SK-N-SH (cell line): ENCODE results near the gene ATG4C.

Experiments used
- CTCF ChIP-seq: fragments of 200-600 bp; sonication (generic); IDR thresholded peaks from 2 replicates; pipeline ENCODE4 v1.6.1; 2017; ENCODE audit warnings: antibody characterized with exemption, mild to moderate bottlenecking, moderate library complexity
- EP300 ChIP-seq, 2 experiments: IDR thresholded peaks; 2 replicates each; pipeline versions ENCODE4 v1.4.0 to v1.6.1; 2012; ENCODE audit warnings: borderline replicate concordance in 1 of 2, low read depth in 1 of 2, low read length in 1 of 2
- EZH2phosphoT487 ChIP-seq: fragments of 200-600 bp; sonication (generic); IDR thresholded peaks from 2 replicates; pipeline ENCODE4 v1.6.1; 2017; ENCODE audit warnings: low read depth, mixed run types, mild to moderate bottlenecking, antibody characterized with exemption, moderate library complexity, borderline replicate concordance
- FOXJ3 ChIP-seq: sonication (generic); formaldehyde crosslinking; IDR thresholded peaks from 2 replicates; pipeline ENCODE4 v1.5.1; 2020; ENCODE audit warnings: mild to moderate bottlenecking, missing genetic modification reagents
- GABPA ChIP-seq: IDR thresholded peaks from 2 replicates; pipeline ENCODE4 v1.4.0; 2012; ENCODE audit warnings: low read depth, mild to moderate bottlenecking
- MXI1 ChIP-seq: IDR thresholded peaks from 2 replicates; pipeline ENCODE4 v1.6.1; 2012; ENCODE audit warnings: mild to moderate bottlenecking, low read depth, low read length, improper control_type of control experiment
- PBX3 ChIP-seq: IDR thresholded peaks from 2 replicates; pipeline ENCODE4; 2012
- POLR2AphosphoS5 ChIP-seq: IDR thresholded peaks from 2 replicates; pipeline ENCODE4 v1.6.1; 2012; ENCODE audit warnings: low read depth, low read length
- REST ChIP-seq: IDR thresholded peaks from 2 replicates; pipeline ENCODE4 v1.6.1; 2012; ENCODE audit warnings: mild to moderate bottlenecking, low read depth, low read length, moderate library complexity
- SMC3 ChIP-seq: IDR thresholded peaks from 2 replicates; pipeline ENCODE4 v1.6.1; 2012; ENCODE audit warnings: low read depth, low read length, improper control_type of control experiment
- TAF1 ChIP-seq: IDR thresholded peaks from 2 replicates; pipeline ENCODE4 v1.6.1; 2012; ENCODE audit warnings: low read depth, mild to moderate bottlenecking, low read length, moderate library complexity, borderline replicate concordance
- TCF12 ChIP-seq: IDR thresholded peaks from 2 replicates; pipeline ENCODE4 v1.4.0; 2012
- YY1 ChIP-seq: IDR thresholded peaks from 2 replicates; pipeline ENCODE4 v1.4.0; 2012; ENCODE audit warnings: low read depth, mild to moderate bottlenecking

GRCh38 chr1:62901650-62902049 is 117.7 kb downstream of the ATG4C start:
- TF ChIP-seq MXI1: no peak
- no peak for TF ChIP-seq CTCF
- no peak for TF ChIP-seq YY1
- no peak for TF ChIP-seq EZH2phosphoT487
- TF ChIP-seq TCF12: no peak
- no peak for TF ChIP-seq POLR2AphosphoS5
- TF ChIP-seq PBX3: no peak
- no peak for TF ChIP-seq EP300 (IDR thresholded peaks at IDR 0.05; ENCODE audit: borderline replicate concordance in 1 of 2, low read depth in 1 of 2, low read length in 1 of 2)
- TF ChIP-seq REST: no peak
- TF ChIP-seq GABPA: no peak
- no peak for TF ChIP-seq FOXJ3 (CRISPR knock-in tag)
- no peak for TF ChIP-seq SMC3
- no peak for TF ChIP-seq TAF1
